GM18498 (cell line): ENCODE results near the gene TTC28.
"Not testable (repeated sequence)": the region's sequence is repeated elsewhere in the genome, so short reads cannot be mapped to it uniquely, and the experiment has no call there.

Source experiments
- ATAC-seq: cut with Tn5 transposase; IDR thresholded peaks from one replicate; pipeline ENCODE4 v1.9.1; 2021; ENCODE audit warnings: mild to moderate bottlenecking, moderate library complexity; ENCODE audit not compliant: unreplicated experiment

The TTC28 gene

DNA sequence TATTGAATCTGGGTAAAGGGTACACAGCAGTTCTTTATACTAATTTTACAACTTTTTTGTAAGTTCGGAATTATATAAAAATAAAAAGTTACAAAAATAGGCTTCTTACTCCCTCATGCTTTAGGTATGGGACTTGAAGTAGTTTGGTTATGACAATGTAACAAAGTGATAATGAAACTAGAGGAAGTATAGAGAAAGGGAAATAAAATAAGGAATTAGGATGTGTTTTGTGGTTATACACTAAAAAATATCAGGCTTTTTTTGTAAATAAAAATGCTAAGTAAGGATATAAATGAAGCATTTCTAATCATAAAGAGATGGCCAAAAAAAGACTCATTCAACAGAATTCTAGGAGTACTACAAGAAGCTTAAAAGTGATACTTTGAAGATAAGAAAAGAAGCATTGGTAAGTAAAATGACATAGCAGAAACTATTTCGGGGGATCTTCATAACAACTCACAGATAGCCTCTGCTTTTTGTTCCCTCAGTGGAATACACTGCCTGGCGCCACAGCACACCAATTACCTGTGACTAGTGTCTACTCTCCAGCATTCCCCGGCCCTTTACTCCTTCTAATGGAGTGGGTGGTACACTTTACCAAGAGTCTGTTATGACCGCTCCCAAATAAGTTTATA, 437.9 kb downstream of the TTC28 start:
- no peak for ATAC-seq

DNA sequence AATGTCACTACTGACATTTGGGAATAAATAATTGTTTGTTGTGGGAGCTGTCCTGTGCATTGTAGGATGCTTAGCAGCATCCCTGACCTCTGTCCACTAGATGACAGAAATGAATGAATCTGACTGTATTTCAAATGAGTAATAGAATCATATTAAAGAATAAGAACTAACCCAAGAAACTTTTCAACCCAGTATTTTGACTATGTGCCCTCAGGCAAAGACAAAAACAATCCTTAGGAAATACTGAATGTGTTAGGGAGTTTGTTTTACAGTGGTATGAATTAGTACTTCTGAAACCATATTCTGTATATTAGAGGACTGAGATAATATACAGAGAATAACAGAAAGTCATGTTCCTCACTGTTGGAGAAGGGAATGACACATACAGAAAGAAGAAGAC, 439.7 kb downstream of the TTC28 start:
- no peak for ATAC-seq

DNA sequence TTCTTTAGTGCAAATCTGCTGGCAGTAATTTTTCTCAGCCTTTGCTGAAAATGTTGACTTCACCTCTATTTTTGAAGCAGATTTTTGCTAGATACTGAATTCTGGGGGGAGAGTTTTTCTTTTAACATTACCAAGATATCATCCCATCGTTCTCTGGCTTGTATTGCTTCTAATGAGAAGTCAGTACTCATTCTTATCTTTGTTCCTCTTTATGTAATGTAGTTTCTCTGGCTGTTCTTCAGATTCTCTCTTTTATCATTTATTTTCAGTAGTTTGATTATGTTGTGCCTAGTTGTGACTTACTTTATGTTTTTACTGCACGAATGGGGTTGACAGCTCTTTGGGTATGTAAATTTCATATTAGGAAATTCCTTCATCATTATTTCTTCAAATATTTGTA, 441.9 kb downstream of the TTC28 start:
- ATAC-seq, result no peak

DNA sequence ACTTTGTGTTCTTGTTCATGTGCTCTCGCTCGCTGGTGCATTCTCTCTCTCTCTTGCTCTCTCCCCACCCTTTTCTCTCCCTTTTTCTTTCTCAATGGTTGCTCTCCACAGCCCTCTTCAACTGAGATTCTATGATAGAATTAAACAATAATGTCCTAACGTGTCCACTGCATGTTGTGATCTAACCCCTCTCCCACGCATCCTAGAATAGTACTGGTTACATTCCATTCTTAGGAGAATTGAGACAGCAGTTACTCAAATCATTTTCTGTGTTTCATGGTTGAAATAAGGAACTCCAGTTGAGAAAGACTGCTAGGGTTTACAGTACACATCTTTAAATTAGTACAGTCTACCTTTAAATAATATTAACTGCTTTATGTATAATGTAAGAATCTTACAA, 442.5 kb downstream of the TTC28 start:
- no peak for ATAC-seq

DNA sequence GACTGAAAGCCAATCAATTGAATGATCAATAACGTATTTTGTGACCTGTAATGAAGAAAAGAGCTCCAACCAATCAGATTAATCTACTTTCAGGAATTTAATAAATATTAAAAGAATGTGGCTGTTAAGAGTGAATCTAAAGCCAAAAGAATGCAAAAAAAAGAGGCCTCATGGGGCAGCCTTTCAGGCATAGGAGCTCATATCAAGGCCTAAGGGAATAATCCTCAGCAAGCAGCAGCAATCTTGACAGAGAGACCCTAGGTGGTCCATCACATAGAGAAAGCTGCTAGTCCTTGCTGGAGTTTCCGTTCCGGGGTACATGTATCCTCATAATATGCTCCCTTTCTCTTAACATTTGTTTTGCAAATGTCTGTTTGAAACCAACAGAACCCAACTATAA, 447.4 kb downstream of the TTC28 start:
- no peak for ATAC-seq

DNA sequence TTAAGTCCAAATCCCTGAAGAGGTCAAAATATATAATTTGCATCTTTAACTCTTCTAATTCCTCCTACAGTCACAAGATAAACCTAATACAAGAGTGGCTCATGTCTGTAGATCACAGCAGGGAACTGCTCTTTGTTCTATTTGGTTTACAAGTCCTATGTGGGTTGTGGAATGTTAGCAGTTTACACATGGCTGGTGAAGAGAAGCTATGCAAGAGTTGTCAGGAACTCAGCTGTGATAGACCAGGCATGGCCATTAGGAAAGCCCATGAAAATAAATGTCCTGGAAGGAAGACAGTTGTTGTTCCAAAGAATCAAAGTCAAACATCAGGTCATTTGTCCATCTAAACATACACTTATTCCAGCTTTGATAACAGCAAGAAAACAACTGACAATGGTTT, 448.2 kb downstream of the TTC28 start:
- no peak for ATAC-seq

DNA sequence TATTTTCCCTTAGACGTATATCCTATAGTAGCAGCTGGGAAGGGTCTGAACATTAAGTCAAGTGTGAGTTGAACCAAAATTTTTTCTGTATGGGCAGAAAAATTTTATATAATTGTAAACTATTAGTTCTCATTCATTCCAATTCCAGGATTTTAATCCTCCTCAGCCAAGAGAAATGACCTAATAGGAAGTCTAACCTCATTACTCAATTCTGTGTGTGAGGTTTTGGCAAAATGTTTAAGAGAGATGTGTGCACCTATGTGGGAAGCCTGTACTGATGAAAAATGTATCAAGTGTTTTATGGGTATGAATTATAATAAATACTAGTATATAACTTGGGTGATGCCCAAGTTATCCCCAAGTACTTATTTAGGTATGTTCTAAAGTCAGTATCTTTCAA, 449.0 kb downstream of the TTC28 start:
- ATAC-seq, result no peak

DNA sequence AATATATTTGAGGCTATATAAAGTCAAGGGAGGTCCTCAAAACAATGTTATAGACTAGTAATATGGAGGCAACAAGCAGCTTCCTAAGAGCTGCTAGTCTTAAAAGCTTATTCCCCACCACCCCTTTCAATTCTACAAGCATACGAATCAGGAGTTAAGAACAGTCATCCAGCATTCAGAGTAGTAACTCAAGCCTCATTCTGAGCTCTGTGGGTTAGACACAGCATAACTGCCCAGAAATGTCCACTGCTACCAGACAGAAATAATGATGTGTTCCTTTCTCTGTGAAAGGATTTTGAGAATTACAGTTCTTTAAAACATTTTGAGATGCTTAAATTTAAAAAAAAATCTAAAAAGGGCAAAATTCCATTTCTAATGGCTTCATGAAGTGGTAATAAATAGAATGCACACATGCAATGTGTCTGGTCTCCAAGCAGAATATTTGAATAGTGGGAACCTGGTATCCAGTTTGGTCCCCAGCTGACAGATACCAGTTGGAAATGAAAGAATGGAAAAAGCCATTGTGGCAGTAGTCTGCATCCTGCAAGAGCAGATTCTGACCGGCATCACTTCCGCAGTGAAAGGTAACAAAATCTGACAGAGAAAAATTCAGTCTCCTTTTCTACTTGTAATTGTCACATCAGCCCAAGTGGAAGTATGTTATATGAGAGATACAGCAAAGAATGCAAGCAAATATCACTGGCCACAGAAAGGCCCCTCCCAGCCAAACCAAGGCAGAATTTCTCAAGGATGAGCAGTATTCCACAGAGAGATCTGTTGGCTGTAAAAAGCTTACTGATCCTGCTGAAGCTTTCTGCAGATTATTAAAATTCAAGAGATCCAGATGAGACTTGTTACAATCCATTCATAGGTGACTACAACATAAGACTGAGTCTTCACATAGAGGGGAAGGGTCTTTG, 449.8 kb downstream of the TTC28 start:
- ATAC-seq, result no peak

DNA sequence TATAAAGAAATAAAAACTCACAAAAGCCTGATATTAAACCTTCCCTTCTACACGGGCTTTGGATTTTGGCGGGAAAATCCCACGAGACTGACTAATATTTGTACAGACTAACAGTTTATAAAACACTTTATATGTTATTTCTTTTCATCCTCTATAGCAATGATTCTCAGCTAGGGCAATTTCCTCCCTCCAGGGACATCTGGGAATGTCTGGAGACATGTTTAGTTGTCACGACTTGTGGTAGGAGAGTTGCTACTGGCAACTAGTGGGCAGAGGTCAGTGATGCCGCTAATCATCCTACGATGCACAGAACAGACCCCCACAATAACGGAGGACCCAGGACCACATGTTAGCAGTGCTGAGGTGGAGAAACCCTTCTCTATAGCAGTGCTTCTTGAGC, 455.8 kb downstream of the TTC28 start:
- ATAC-seq, result no peak

DNA sequence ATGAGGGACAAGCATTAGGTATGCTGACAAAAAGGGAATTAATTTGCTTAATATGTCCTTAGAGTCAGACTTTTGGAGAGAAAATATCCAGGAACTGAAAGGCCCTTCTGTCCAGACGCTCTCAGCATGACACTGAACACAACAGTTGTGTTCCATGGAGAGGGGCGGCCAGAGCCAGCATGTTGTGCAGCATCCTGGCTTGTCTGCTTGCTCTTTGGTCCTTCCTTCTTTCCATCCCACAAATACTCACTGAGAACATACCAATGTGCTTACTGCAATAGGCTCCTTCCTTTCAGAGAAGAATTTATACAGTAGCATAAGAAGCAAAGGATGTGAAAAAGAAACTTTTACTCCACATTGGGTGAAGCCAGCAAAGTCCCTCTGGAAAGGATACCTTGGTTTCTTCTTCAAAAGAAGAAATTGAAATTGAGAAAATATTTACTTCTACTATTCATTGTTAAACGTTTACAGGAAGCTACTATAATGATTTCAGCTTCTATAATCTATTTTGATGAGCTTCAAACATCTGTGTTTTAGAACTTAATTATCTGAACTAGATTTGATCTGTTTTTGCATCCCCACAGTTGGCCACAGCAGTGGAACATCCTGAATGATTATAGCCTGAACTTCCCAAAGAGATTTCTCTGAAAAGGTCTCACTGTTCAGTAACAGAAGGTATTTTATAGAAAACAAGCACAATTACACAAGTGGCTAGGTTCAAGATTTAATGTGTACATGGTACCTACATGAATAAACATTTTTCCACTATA, 456.5 kb downstream of the TTC28 start:
- ATAC-seq, result no peak

DNA sequence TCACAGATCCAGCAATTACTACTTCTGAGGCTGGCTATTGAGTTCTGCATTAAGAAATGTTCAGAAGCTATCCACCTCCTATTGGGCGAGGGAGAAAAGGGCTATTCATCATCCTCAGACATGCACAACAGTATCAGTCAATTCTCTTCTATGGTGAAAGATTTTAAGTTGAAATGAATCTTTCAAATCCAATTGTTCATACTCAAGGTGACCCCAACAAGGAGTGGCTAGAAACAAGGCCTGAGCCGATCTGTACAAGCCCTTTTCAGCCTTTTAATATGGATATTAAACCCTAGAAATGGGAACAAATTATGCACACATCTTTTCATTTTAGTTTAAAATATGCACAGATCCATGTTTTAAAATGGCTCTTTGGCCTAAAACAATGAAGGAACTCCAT, 457.1 kb downstream of the TTC28 start:
- no peak for ATAC-seq

DNA sequence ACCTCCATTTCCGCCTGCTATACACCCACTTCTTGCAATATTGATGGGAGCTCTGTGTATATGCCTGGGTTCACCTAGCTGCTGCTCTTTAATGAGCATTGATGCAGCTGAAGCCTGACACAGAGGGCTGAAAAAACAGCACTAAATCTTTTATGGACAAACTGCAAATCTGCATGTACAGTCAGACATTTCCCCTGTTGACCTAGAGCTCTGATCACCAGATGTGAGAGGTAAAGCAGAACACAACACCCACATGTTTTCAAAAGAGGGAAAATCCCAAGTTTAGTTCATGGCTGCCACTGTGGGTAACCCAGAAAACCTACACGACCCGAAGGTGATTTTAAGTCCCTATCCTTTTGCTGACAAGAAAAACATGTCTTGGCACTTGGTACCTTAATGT, 457.6 kb downstream of the TTC28 start:
- no peak for ATAC-seq

DNA sequence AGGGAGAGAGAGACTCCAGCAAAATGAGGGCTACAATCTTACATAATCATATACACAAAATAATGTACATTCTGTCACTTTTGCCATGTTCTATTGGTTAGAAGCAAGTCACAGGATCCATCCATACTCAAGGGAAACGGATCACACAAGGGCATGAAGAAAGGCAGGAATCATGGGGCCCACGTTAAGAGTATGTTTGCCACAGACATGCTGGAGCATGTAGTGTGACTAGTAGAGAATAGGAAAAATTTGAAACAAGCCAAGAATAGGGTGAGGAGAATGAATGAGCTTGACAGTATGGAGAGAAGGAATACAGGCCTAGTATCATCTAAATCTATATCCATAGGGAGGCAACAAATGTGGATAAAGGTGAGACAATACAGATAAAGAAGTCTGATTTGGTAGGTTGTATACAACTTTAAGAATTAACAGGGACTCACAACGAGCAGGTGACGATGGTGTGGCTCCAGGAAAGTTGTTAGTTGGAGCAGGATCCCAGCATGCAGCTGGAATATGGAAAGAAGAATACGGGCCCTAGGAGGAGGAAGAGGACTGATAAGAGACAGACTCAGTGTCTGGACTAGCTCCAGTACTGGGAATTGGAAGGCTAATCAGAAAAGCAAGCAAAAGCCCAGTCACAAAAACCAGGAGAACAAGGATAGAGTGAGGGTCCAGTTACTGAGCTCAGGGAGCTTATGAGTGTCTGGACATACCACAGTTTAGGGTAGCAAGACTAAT, 458.8 kb downstream of the TTC28 start:
- ATAC-seq, result no peak

DNA sequence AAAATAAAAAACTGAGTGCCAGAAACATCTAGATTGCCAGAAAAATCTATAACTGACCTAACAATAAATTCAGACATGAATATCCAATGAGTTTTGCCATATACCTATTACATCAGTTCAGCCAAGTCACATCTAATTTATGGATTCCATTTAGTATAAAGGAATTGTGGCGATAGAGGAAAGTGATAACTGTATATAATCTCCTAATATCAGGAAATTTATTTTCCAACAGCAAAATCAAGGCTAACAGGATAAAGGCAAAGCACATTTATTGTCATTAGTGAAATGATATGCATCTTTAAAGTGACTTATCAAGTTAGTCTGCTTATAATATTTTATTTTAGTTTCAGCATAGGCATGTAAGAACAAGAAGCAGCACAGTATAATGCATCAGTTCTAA, 462.4 kb downstream of the TTC28 start:
- no peak for ATAC-seq

DNA sequence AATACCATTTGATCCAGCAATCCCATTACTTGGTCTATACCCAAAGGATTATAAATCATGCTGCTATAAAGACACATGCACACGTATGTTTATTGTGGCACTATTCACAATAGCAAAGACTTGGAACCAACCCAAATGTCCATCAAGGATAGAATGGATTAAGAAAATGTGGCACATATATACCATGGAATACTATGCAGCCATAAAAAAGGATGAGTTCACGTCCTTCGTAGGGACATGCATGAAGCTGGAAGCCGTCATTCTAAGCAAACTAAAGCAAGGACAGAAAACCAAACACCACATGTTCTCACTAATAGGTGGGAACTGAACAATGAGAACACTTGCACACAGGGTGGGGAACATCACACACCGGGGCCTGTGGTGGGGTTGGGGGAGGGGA, 464.9 kb downstream of the TTC28 start:
- not testable (repeated sequence) for ATAC-seq

DNA sequence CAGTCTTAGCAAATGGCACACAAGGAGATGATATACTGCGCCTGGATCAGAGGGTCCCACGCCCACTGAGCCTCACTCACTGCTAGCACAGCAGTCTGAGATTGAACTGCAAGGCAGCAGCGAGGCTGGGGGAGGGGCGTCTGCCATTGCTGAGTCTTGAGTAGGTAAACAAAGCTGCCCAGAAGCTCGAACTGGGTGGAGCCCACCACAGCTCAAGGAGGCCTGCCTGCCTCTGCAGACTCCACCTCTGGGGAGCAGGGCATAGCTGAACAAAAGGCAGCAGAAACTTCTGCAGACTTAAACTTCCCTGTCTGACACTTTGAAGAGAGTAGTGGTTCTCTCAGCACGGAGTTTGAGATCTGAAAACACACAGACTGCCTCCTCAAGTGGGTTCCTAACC, 470.2 kb downstream of the TTC28 start:
- ATAC-seq, result not testable (repeated sequence)

DNA sequence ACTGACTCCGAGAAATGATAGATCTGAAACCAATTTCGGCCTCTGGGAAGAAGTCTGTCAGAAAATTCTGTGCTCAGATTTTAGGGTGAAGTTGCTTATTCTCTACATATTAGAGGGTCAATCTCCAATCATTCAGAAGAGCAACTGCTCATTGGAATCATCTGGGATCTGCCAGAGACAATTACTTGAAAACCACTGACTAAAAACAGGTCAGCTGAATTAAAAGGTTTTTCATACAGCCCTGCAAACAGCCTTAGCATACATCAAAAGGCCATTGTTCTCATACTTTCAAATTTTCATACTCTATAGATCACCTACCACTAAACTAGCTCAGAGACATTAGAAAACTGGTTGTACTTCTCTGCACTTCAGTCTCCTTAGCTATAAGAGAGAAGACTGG, 470.9 kb downstream of the TTC28 start:
- no peak for ATAC-seq

DNA sequence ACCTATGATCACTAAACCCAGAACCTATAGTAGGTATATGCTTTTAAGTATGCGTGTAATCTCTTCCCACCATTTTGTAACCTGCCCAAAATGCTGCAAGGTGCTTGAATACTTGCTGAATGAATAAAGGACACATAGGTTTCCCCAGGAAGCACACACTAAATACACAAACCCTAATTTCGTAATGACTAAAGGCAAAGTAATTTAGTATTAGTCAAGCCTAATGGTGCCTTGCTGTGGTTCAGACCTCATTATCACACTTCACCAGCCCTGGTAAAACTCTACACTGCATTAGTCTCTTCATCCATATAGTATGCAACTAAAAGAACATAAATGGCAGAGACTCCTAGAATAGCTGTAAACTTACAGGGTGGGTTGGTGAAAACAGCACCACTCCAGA, 471.6 kb downstream of the TTC28 start:
- ATAC-seq, result no peak

DNA sequence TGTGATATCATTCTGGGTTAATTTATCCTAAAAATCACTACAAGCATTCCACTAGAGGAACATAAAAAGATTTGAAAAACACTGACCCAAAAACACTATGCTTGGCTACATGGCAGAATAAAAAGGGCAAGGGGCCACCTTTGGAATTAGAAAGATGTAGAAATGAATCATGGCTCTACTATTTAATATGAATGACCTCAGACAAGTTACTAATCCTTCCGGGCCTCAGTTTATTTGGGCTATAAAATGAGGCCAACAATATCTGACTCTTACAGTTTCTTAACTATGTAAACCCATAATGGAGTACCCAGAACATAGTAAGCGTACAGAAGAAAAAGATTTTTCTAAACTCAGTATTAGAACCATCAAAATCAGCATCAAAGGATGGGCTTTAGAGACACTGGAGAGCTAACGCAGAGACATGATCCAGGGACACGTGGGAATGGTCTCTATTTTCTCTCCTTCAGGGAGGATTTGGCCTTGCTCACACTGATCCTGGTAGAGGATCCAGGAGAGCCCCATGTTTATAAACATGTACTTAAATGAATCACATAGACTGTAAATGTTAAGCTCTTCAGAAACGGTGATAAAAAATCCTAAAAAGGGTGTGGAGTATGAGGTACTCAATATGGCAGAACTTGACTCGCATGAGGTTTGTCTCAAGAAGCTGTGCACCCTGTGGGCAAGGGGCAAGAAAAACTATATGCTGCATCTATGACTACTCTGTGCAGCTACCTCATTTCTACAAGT, 472.2 kb downstream of the TTC28 start:
- no peak for ATAC-seq

DNA sequence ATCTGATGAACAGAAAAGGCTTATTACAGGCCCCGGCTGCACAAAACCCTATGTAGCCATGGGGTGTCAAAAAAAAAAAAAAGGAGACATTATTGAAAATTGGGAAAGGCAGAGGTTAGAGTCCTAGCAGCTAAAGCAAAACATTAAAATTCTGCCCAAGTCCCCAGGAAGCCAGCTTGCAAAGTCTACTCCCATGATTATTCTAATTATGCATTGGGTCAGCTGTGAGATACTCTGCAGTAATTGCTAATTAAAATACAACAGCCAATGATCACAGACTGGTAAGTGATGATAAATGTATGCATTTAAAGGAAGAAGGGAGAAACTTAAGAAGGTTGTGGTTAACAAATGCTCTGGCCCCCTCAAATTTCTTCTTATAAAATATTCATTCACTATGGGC, 473.7 kb downstream of the TTC28 start:
- no peak for ATAC-seq
